Ectodermal cell (in vitro differentiated cells): ENCODE data around the gene TMEM30B.

Experiments used
- H3K27ac ChIP-seq: 2 replicates; pipeline ENCODE4 v1.7.0; 2013; ENCODE audit warnings: mild to moderate bottlenecking, low read depth, low read length; ENCODE audit not compliant: insufficient read depth, poor library complexity, severe bottlenecking
- H3K27me3 ChIP-seq: 2 replicates; pipeline ENCODE4 v1.7.0; 2013; ENCODE audit warnings: mild to moderate bottlenecking, low read length; ENCODE audit not compliant: insufficient read depth, control insufficient read depth, poor library complexity, severe bottlenecking
- H3K36me3 ChIP-seq: one replicate; pipeline ENCODE4 v1.7.0; 2013; ENCODE audit warnings: low read length; ENCODE audit not compliant: control insufficient read depth, insufficient read depth
- H3K4me1 ChIP-seq: one replicate; pipeline ENCODE4 v1.7.0; 2013; ENCODE audit warnings: low read length; ENCODE audit not compliant: control insufficient read depth, insufficient read depth
- H3K4me3 ChIP-seq: 2 replicates; pipeline ENCODE4 v1.7.0; 2013; ENCODE audit warnings: low read depth, low read length, control low read depth; ENCODE audit not compliant: insufficient read depth
- H3K9me3 ChIP-seq: 2 replicates; pipeline ENCODE4 v1.7.0; 2013; ENCODE audit warnings: mild to moderate bottlenecking, low read length, moderate library complexity; ENCODE audit not compliant: control insufficient read depth
- WGBS, 2 experiments: methylation state at CpG; one replicate each; pipeline ENCODE4 v1.1.7; 2013; ENCODE audit warnings: missing lambda C conversion rate in 2 of 2; 5-methylcytosine and 5-hydroxymethylcytosine counted together

Gene TMEM30B

GRCh38 chr14:61285364-61285763 is 4.2 kb upstream of the TMEM30B start:
- Histone ChIP-seq H3K27me3 (peaks cover 40% of the 10 kb centered on the region), H3K4me1 (no peaks in the 10 kb centered on the region), H3K9me3 (no peaks in the 10 kb centered on the region), H3K27ac (no peak overlapping the region), H3K36me3 (no peaks in the 10 kb centered on the region), H3K4me3 (no peak overlapping the region)
- WGBS, 2 experiments, result 90 to 96% methylated on average over 4 of the region's 4 CpGs

DNA sequence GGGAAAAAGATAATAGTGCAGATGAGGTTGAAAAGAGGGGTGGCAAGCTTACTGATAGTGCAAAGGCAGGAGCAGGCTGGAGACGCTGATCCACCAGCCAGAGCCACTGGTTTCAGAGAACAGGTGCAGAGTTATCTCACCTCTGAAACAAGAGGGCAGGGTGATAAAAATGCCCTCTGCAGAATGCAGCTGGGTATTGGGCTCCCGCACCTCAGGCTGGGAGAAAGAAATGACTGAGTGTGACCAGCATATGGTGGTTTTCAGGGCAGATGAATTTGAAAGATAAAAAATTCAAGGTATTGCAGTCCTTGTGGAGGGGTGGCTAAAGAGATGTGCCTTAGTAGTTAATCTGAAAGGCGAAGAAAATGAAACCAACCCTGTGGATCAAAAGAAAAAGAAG is 2.9 kb upstream of the TMEM30B start:
- Histone ChIP-seq H3K36me3 (no peaks in the 10 kb centered on the region), H3K27me3 (peaks cover 54% of the 10 kb centered on the region), H3K9me3 (no peaks in the 10 kb centered on the region), H3K27ac (no peak overlapping the region), H3K4me1 (no peaks in the 10 kb centered on the region), H3K4me3 (no peak overlapping the region)
- 90 to 91% methylated on average over 3 of the region's 3 CpGs for WGBS, 2 experiments

GRCh38 chr14:61282746-61283145 is 1.6 kb upstream of the TMEM30B start:
- Histone ChIP-seq H3K9me3 (no peaks in the 10 kb centered on the region), H3K4me1 (no peaks in the 10 kb centered on the region), H3K27me3 (peaks cover 66% of the 10 kb centered on the region), H3K4me3 (no peak overlapping the region), H3K27ac (no peak overlapping the region), H3K36me3 (no peaks in the 10 kb centered on the region)
- 89 to 100% methylated on average over 1 to 2 of the region's 2 CpGs for WGBS, 2 experiments

DNA sequence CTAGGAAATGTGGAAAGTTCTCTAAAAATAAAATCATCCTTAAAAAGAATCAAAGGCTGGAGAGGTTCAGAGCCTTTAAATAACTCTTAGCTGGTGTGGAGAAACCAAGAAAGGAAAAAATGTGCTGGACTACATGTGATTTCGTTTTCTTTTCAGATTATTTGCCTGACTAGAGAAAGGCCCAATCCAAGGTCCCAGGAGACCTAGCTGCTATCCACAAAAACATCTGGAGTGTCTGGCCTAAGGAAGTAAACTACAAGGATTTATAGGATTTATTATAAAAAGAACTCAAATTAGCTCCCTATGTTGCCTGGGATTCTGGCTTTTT is 774 bp upstream of the TMEM30B start:
- no peaks in the 10 kb centered on the region for H3K4me1 ChIP-seq
- 72 to 90% methylated on average over 1 of the region's 1 CpG for WGBS, 2 experiments
- H3K4me3 ChIP-seq, result no peak overlapping the region
- no peak overlapping the region for H3K27ac ChIP-seq
- H3K9me3 ChIP-seq, result no peaks in the 10 kb centered on the region
- peaks cover 69% of the 10 kb centered on the region for H3K27me3 ChIP-seq
- H3K36me3 ChIP-seq, result no peaks in the 10 kb centered on the region

DNA sequence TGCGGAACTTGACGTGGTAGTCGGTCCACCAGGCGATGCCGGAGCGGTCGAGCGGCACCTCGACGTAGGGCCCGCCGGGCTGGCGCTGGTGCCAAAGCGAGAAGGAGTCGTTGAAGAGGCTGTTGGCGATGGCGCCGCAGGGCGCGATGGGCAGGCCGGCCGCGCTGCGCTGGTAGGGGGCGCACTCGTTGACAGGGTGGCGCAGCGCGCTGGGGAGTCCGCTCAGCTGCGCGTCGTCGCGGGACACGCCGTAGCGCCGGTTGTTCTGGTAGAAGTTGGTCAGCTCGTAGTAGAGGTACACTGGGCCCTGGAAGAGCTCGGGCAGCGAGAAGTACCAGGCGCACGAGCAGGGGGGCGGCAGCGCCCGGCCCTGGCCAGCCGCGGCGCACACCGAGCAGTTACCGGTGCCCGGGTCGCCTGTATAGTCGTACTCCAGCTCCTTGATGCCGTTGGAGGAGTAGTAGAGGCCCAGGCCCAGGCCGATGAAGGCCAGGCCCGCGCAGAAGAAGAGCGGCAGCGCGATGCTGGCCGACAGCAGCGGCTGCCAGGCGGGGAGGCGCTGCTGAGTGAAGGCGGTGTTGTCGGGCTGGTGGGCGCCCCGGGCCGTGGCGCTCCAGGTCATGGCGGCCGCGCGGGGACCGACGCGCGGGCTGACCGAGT is 482 bp downstream of the TMEM30B start:
- Histone ChIP-seq H3K4me3 (peak overlapping the region; percentile 40), H3K4me1 (no peaks in the 10 kb centered on the region), H3K27me3 (peaks cover 73% of the 10 kb centered on the region), H3K9me3 (no peaks in the 10 kb centered on the region), H3K36me3 (no peaks in the 10 kb centered on the region), H3K27ac (no peak overlapping the region)
- 4% methylated on average over 81 of the region's 81 CpGs for WGBS, 2 experiments

- Histone ChIP-seq H3K4me3 (peak overlapping the region; percentile 40), H3K9me3 (no peaks in the 10 kb centered on the region), H3K4me1 (no peaks in the 10 kb centered on the region), H3K27me3 (peaks cover 75% of the 10 kb centered on the region), H3K36me3 (no peaks in the 10 kb centered on the region), H3K27ac (no peak overlapping the region)
- WGBS, 2 experiments, result 34% methylated on average over 47 of the region's 47 CpGs
Observed at GRCh38 chr14:61280092-61280525, 1.0 kb downstream of the TMEM30B start.

DNA sequence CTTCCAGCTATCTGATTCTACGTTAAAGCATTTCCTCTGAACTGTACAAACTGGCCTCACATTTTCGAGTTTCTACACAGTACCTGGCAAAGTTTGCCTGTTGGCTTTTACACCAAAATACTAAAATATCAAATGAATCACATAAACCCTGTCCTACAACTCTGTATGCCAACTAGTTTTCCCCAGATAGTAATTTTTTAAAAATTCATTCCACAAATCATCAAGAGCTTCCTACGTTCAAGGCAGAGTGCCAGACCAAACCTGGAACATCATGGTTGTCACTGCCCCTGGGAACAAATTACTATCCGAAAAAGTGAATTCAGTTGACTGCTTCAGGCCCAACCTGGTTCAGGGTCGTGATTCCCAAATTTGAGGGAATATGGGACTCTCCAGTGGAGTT is 2.1 kb downstream of the TMEM30B start:
- Histone ChIP-seq H3K27me3 (peaks cover 76% of the 10 kb centered on the region), H3K36me3 (no peaks in the 10 kb centered on the region), H3K9me3 (no peaks in the 10 kb centered on the region), H3K4me3 (no peak overlapping the region), H3K4me1 (no peaks in the 10 kb centered on the region), H3K27ac (no peak overlapping the region)
- 89% methylated on average over 5 of the region's 5 CpGs for WGBS, 2 experiments

DNA sequence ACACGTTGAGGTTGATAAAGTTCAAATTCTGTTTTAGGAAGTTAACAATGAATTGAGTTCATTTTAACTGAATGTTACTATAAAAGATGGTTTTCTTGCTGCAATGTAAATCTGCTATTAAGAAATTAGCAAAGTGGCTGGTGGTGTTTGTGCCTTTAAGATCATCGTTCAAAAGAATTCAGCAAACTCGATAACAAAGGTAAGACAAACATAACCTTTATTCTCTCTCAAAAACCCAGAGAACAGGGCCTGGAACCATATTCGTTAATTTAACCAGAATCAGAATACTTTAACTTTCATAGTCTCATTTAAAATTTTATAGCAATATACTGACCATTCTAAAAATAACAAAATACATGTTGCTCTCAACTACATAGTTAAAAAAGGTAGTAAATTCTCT is 3.4 kb downstream of the TMEM30B start:
- Histone ChIP-seq H3K36me3 (no peaks in the 10 kb centered on the region), H3K9me3 (no peaks in the 10 kb centered on the region), H3K27me3 (peaks cover 63% of the 10 kb centered on the region), H3K4me1 (no peaks in the 10 kb centered on the region), H3K27ac (no peak overlapping the region), H3K4me3 (no peak overlapping the region)
- 90 to 95% methylated on average over 4 of the region's 4 CpGs for WGBS, 2 experiments

- Histone ChIP-seq H3K36me3 (no peaks in the 10 kb centered on the region), H3K9me3 (no peaks in the 10 kb centered on the region), H3K4me3 (no peak overlapping the region), H3K27me3 (peaks cover 58% of the 10 kb centered on the region), H3K27ac (no peak overlapping the region), H3K4me1 (no peaks in the 10 kb centered on the region)
- 50 to 71% methylated on average over 1 of the region's 1 CpG for WGBS, 2 experiments
Observed at GRCh38 chr14:61277232-61277631, 3.9 kb downstream of the TMEM30B start.

DNA sequence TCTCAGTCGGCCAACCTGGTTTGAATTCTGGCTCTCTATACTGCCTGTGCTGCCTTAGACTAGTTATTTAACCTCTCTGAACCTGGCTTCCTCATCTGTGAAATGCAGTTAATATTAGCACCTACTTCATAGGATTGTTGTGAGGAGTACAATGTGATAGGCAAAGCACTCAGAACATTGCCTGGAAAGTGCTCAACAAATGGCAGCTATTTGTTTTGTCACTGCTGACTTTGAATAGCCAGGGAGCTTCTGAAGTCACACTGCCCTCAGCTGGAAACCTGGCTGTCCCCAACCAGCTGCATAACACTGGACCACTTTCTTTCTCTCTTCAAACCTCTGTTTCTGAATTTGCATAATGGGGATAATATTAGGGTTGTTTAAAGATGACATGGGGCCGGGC is 9.6 kb downstream of the TMEM30B start:
- H3K9me3 ChIP-seq, result no peaks in the 10 kb centered on the region
- no peaks in the 10 kb centered on the region for H3K4me1 ChIP-seq
- 93 to 98% methylated on average over 2 of the region's 2 CpGs for WGBS, 2 experiments
- H3K36me3 ChIP-seq, result no peaks in the 10 kb centered on the region
- no peak overlapping the region for H3K27ac ChIP-seq
- H3K27me3 ChIP-seq, result peaks cover 17% of the 10 kb centered on the region
- H3K4me3 ChIP-seq, result no peak overlapping the region

GRCh38 chr14:61270714-61271113 is 10.4 kb downstream of the TMEM30B start:
- no peaks in the 10 kb centered on the region for H3K9me3 ChIP-seq
- WGBS, 2 experiments, result 68% methylated on average over 4 of the region's 4 CpGs
- peaks cover 14% of the 10 kb centered on the region for H3K27me3 ChIP-seq
- no peaks in the 10 kb centered on the region for H3K36me3 ChIP-seq
- no peak overlapping the region for H3K4me3 ChIP-seq
- H3K4me1 ChIP-seq, result no peaks in the 10 kb centered on the region
- no peak overlapping the region for H3K27ac ChIP-seq
